ENCODE measurements around the gene ROCK2. TPM values are rescaled to one million over a fixed set of nuclear protein-coding genes. Genes with fewer than 3 reads are reported as not detected.

Gene ROCK2
- total RNA-seq, 1 experiment from 2014 or later, result 49.4 TPM

- Histone ChIP-seq H3K36me3 (ENCODE audit: insufficient read depth, low read length, poor library complexity, severe bottlenecking) (no peaks in the 10 kb centered on the region), H3K27ac (ENCODE audit: low read depth, low read length, poor library complexity, severe bottlenecking) (no peak overlapping the region), H3K4me3 (ENCODE audit: low read depth, low read length, poor library complexity, severe bottlenecking) (no peak overlapping the region), H3K27me3 (replicated peaks; ENCODE audit: insufficient read depth, low read depth, low read length, poor library complexity) (no peaks in the 10 kb centered on the region), H3K4me1 (ENCODE audit: insufficient read depth, low read length, poor library complexity, severe bottlenecking) (peaks cover 5% of the 10 kb centered on the region), H3K9me3 (ENCODE audit: low read depth, low read length, poor library complexity, severe bottlenecking) (no peaks in the 10 kb centered on the region)
- DNase-seq (ENCODE audit: low spot score), result no peak
- CTCF ChIA-PET, result no interaction called here
- POLR2A ChIA-PET (ENCODE audit: low non-redundant PET), result no interaction called here
- intact Hi-C loops (cut with micrococcal nuclease; ENCODE audit: unreplicated experiment), result no loop called here
- TF ChIP-seq EZH2 (IDR thresholded peaks at IDR 0.05; ENCODE audit: borderline replicate concordance, low read depth, low read length, poor library complexity, severe bottlenecking) (no peak), CTCF (conservative IDR thresholded peaks at IDR 0.05; ENCODE audit: low read depth, low read length) (no peak)
- no TSS peak for BruUV-seq (replicated peaks)
Measured at GRCh38 chr2:11157731-11158130, 186.7 kb downstream of the ROCK2 start.

- Histone ChIP-seq H3K4me1 (ENCODE audit: insufficient read depth, low read length, poor library complexity, severe bottlenecking) (peaks cover 5% of the 10 kb centered on the region), H3K27ac (ENCODE audit: low read depth, low read length, poor library complexity, severe bottlenecking) (no peak overlapping the region), H3K27me3 (replicated peaks; ENCODE audit: insufficient read depth, low read depth, low read length, poor library complexity) (no peaks in the 10 kb centered on the region), H3K36me3 (ENCODE audit: insufficient read depth, low read length, poor library complexity, severe bottlenecking) (no peaks in the 10 kb centered on the region), H3K4me3 (ENCODE audit: low read depth, low read length, poor library complexity, severe bottlenecking) (no peak overlapping the region), H3K9me3 (ENCODE audit: low read depth, low read length, poor library complexity, severe bottlenecking) (no peaks in the 10 kb centered on the region)
- TF ChIP-seq CTCF (conservative IDR thresholded peaks at IDR 0.05; ENCODE audit: low read depth, low read length) (no peak), EZH2 (IDR thresholded peaks at IDR 0.05; ENCODE audit: borderline replicate concordance, low read depth, low read length, poor library complexity, severe bottlenecking) (no peak)
- ChIA-PET CTCF (no interaction called here), POLR2A (ENCODE audit: low non-redundant PET) (interaction anchor here (0.6 kb wide), 1 partner anchor 1452 kb away, joined by 5 read pairs; no protein-coding TSS in a partner anchor)
- BruUV-seq (replicated peaks), result no TSS peak
- DNase-seq (ENCODE audit: low spot score), result no peak
- intact Hi-C loops (cut with micrococcal nuclease; ENCODE audit: unreplicated experiment), result no loop called here
Measured at GRCh38 chr2:11157296-11157695, 187.1 kb downstream of the ROCK2 start.

GRCh38 chr2:11156396-11157075 is 187.9 kb downstream of the ROCK2 start:
- POLR2A ChIA-PET (ENCODE audit: low non-redundant PET), result interaction anchor here (0.6 kb wide), 1 partner anchor 1453 kb away, joined by 5 read pairs; no protein-coding TSS in a partner anchor

More at GRCh38 chr2:11156396-11157075, 187.9 kb downstream of the ROCK2 start:
- intact Hi-C loops (cut with micrococcal nuclease; ENCODE audit: unreplicated experiment), result no loop called here
- Histone ChIP-seq H3K36me3 (ENCODE audit: insufficient read depth, low read length, poor library complexity, severe bottlenecking) (no peaks in the 10 kb centered on the region), H3K4me1 (ENCODE audit: insufficient read depth, low read length, poor library complexity, severe bottlenecking) (peaks cover 5% of the 10 kb centered on the region), H3K27me3 (replicated peaks; ENCODE audit: insufficient read depth, low read depth, low read length, poor library complexity) (no peaks in the 10 kb centered on the region), H3K27ac (ENCODE audit: low read depth, low read length, poor library complexity, severe bottlenecking) (no peak overlapping the region), H3K9me3 (ENCODE audit: low read depth, low read length, poor library complexity, severe bottlenecking) (no peaks in the 10 kb centered on the region), H3K4me3 (ENCODE audit: low read depth, low read length, poor library complexity, severe bottlenecking) (no peak overlapping the region)
- no TSS peak for BruUV-seq (replicated peaks)
- TF ChIP-seq CTCF (conservative IDR thresholded peaks at IDR 0.05; ENCODE audit: low read depth, low read length) (no peak), EZH2 (IDR thresholded peaks at IDR 0.05; ENCODE audit: borderline replicate concordance, low read depth, low read length, poor library complexity, severe bottlenecking) (no peak)
- CTCF ChIA-PET, result interaction anchor here (0.6 kb wide), 1 partner anchor 12 kb away, joined by 4 read pairs; no protein-coding TSS in a partner anchor
- DNase-seq (ENCODE audit: low spot score), result no peak

Measured in A673 (cell line).